Ramos (cell line): ENCODE results near the gene BPIFA2.

Experiments
- in situ Hi-C: fragments of 300-500 bp; cut with MboI; formaldehyde crosslinking; loops from one replicate; pipeline ENCODE4 v1.14.3; 2022; ENCODE audit warnings: low sequenced_read_pairs; ENCODE audit not compliant: unreplicated experiment

Gene BPIFA2

DNA sequence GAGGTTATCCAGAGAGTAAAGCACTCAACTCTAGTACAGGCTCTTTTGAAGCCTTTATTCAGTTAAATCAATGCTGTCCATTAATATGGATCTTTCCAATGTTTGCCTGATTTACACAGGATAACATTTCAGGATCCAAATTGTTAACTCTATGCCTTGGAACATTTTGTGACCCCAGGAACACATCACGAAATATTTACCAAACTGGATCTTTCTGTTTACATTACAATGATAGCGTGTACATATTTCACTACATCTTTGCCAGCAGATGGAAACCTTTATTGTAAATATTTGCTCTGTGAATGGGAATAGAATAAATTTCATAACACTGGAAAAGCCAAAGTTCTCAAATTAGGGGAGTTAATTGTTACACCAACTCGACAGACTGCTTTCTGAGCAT, 23.5 kb downstream of the BPIFA2 start:
- in situ Hi-C loops = no loop called here

DNA sequence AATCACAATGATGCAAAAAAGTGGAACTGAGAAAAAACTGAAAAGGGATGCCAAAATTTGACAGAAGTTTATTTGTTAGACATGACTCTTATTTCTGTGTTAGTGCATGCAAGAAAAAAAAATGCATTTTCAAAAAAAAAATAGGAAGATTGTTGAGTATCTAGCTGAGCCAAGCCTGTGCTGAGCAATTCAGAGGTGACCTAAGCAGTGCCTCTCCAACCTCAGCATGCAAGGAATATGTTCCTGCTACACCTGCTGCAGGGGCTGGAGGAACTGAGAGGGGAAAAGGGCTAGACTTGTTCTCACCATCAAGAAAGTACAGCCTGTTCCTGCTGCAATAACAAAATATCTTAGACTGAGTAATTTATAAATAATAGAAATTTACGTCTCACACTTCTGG, 24.0 kb downstream of the BPIFA2 start:
- in situ Hi-C loops = no loop called here

DNA sequence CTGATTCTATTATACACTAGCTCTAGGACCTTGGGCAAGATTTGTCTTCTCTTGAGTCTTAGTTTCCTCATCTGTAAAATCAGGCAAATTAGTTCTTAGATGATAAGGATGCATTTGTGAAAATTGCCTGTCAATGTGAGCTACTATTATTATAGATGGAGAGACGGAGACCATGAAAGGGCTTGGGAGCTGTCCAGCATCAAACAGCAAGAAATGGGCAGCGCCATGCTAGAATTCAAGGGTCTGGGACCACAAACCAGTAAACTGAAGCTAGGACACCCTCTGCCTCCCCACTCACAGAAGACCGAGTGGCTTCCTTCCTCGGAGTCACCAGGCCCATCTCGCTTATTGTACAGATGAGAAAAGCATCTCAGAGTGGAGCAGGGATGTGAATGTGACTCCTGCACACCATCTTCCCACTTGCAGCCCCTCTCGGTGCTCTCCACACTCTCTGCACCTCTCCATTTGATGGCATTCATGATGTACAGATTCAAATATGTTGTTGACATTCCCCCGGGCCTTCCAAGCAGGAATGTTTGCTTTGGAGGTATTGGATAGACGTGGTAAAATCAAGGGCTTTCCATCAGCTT, 25.0 kb downstream of the BPIFA2 start:
- in situ Hi-C loops = no loop called here

DNA sequence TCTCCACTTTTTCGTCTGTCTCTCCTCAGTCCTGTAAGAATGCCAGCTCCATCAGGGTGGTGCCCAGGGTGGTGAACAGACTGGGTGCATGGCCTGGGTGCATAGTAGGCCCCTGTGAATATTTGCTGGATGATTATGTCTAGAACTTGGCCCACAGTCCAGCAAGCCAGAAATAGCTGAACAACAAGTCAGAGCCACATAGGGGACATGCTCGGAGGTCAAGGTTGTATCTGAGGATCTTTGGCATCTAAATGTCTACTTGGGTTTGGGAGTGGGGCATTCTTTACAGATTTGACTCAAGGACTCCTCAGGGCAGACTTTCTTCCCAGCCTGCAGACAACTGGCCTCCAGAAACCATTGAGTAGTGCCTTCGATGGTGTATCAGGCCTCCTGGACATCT, 31.1 kb downstream of the BPIFA2 start:
- in situ Hi-C loops = no loop called here

DNA sequence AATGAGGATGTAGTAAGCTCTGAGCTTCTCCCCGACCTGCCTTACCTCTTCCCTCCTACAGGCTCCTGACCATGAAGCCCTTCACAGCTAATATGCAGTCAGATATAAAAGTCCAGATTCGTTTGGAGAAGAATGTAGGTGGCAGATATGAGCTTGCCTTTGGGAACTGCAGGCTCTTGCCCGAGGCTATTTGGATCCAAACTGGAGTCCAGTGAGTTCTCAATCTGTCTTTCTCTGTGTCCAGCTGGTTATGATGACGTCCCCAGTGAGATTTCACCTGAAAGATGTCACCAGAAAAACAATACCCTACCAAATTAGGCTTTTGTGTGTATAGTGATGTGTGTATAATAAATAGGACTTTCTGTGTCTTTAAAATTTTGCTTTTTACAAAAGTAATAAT, 34.5 kb downstream of the BPIFA2 start:
- in situ Hi-C loops = no loop called here

DNA sequence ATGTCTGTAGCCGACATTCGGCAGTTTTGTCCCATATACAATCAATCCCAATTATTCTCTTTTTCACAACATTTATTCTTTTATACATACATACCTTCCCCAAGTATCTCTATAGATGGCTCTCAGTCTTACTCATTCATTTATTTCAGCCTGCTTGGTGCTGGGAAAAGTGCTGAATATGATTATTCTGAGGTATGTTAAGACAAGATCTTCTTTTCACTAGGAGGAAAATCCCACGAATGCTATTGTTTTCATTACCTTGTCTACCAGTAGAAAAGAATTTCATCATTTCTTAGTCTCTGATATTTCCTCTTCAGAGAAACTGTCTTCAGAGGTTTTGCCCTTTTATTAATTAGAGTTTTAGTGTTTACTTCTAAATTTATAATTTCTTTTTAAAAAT, 35.5 kb downstream of the BPIFA2 start:
- in situ Hi-C loops = no loop called here

DNA sequence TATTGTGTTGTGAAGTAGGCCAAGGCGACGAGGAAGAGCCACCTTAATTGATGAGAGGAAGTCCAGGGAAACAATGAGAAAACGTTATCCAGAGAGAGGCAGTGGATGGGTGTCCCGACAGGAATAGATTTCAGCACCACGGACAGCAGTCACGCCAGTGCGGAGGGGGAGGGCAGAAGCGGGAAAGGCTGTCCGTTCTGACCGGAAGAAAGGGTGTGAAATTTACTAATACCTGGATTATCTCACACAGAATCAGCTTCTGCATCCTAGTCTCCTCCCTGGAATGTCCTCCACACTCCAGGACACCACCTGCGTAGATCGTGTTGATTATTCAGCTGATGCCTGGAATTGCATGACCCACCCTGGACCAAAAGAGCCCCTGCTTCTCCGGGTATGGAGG, 41.8 kb downstream of the BPIFA2 start:
- in situ Hi-C loops = no loop called here

DNA sequence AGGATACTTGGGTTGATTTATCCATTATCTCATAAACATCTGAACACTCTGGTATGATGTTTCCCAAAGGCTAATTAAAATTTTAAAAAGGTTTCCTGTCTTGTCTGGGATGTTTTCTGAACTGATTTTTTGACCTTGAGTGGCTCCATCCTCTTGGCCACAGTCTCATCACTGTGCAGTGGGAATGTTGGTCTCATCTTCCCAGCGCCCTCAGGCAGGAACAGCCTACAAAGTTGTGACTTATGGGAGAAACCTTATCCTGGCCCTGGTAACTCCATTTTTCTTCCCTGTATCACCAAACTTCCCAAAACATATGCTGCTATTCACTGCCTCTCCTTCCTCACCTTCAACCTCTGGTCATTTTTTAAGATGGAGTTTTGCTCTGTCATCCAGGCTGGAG, 42.4 kb downstream of the BPIFA2 start:
- in situ Hi-C loops = no loop called here

DNA sequence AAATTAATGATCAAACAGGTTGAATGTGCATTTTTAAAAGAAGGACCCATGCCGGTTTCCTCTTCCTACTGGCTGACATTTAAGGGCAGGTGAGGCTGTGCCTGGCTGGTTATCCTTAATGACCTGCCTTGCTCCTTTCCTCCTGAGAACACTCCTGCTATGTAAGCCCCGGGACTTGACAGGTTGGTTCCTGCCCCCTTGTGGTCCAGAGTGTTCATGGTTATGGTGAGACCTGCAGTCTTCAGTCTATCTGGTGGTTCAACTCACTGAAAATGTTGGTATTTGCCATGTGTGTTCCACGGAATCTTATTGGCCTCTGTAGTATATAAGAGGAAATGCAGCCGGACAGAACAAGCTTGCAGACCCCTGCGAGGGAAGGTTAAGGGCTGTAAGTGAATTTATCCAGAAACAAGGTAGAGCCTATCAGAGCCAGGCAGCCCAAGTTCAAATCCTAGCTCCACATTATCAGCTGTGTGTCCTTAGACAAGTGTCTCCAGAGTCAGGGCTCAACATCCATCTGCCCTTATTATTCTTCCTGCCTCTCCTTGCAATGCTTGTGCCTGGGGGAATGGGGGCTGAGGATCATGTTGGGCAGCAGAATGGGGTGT, 44.0 kb downstream of the BPIFA2 start:
- in situ Hi-C loops = no loop called here

DNA sequence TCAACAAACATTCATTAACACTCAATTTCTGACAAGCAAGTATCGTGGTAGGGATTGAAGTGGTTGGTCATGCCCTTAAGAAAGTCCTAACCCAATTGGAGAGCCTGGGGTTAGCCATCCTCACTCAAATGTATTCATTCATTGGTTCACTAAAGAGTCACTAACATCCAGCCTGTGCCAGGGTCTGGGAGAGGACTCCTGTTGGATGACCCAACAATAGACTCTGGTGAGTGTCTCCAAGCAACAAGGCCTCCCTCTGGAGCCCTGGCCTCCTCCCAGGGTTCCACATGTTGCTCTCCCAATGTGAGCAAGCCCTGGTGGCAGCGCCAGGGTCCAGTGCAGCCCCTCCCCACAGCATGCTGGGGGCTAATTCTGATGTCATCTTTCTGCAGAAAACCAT, 49.1 kb downstream of the BPIFA2 start, which contains the start of gene BPIFA3:
BPIFA3 (plus strand) TSS at position 301 of the 400 bp plus-strand sequence. CDS start 185 bp downstream, outside the sequence.
- in situ Hi-C loops = no loop called here

DNA sequence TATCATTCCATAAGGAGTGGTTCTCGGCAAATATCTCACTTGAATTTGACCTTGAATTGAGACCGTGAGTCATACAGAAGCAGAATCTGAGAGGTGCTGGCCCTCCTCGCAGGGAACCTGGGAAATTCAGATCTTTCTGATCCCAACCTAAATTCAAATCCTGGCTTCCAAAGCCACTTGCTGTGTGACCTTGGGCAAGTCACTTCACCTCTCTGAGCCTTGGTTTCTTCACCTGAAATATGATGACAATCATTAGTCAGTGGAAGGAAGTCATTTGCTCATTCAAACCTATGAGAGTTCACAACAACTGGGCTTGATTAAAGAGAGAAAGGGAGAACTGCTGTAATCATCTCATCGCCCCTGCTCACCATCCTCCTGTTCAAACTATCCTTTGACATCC, 56.4 kb downstream of the BPIFA2 start:
- in situ Hi-C loops = no loop called here

DNA sequence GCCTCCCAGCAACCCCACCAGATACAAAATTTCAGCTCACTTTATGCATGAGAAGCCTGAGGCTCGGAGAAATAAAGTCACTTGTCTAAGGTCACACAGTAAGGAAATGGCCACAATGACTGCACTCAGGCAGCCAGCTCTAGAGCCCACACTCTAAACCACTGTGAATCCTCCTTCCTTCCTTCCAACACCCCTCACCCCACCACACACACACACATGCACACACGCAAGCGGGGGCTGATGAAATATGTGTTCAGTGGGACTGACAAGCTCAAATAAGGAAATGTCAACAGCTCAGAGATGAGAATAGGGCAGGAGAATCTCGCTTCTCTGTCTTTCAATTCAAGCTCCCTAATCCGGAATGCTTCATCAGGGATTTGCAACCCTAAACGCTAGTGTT, 61.9 kb downstream of the BPIFA2 start:
- in situ Hi-C loops = no loop called here
